GM12801 (cell line): ENCODE measurements around the gene PTPRT.

Source experiments
- TF ChIP-seq, protein P1 (sequence below): IDR thresholded peaks from one replicate; pipeline ENCODE4 v1.5.1; 2011; ENCODE audit warnings: control low read depth; ENCODE audit not compliant: insufficient read length; ENCODE audit errors: extremely low read depth

Gene PTPRT

DNA sequence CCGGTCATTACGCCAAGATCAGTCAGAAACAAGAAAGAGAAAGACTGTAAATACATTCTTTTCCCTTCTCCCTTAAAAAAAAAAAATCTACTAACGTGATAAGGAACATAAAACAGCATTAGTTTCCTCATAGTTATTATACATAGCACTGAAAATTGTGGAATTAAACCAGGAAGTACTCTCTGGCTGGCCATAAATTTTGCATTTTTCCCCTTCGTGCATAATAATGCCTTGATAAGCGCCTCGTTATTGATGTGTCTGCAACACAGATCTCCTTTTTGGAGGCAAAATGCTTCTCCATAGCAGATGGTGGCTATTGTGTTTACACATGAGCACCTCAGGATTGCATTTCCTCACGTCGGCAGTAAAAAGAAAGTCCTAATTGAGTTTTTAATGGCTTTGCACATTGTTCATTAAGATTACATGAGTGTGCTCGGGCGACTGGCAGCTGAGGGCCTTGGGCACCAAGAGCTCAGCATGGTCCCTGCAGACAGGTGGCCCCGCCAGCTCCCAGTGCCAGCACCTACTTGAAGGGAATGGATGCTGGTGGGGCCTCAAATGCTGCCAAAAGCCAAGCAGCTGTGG is 394.5 kb downstream of the PTPRT start:
- TF ChIP-seq, protein P1, sequence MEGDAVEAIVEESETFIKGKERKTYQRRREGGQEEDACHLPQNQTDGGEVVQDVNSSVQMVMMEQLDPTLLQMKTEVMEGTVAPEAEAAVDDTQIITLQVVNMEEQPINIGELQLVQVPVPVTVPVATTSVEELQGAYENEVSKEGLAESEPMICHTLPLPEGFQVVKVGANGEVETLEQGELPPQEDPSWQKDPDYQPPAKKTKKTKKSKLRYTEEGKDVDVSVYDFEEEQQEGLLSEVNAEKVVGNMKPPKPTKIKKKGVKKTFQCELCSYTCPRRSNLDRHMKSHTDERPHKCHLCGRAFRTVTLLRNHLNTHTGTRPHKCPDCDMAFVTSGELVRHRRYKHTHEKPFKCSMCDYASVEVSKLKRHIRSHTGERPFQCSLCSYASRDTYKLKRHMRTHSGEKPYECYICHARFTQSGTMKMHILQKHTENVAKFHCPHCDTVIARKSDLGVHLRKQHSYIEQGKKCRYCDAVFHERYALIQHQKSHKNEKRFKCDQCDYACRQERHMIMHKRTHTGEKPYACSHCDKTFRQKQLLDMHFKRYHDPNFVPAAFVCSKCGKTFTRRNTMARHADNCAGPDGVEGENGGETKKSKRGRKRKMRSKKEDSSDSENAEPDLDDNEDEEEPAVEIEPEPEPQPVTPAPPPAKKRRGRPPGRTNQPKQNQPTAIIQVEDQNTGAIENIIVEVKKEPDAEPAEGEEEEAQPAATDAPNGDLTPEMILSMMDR, result no peak

DNA sequence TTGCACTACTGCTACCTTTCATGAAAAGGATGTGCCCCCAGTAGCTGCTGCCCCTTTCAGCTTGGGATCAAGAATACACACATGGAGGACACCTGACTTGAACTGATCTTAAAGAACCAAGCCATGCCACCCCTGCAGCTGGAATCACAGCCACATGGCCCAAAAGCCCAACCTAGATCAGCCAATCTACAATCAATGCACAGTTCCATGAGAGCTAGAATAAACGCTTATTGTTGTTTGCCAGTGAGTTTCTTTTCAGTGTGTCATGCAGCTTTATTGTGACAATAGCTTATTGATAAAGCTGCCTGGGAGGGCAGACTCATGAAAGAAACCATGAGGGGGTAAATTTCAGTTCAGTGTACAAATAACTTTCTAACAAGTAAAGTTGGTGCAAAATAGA is 397.7 kb downstream of the PTPRT start:
- TF ChIP-seq, protein P1, result no peak

- TF ChIP-seq, protein P1, result no peak
Measured at GRCh38 chr20:42790111-42790510, 399.6 kb downstream of the PTPRT start.

DNA sequence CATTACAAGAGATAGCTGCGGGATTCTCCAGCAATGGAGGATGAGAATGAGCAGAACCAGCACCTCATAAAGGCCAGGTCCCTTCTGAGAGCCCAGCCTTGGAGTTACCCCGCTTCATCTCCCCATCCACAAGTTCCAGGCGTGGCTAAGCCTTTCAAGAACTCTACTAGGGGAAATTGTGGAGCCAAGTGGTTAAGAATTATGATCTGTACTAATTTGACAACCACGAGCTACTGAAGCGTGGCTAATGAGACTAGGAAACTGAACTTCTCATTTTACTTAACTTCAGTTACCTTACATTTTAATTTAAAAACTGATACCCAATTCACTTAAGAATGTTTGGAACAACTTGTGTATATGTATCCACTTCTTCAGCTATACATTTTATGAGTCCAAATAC is 401.0 kb downstream of the PTPRT start:
- TF ChIP-seq, protein P1, result no peak

GRCh38 chr20:42785041-42785440 is 404.7 kb downstream of the PTPRT start:
- TF ChIP-seq, protein P1, result no peak

DNA sequence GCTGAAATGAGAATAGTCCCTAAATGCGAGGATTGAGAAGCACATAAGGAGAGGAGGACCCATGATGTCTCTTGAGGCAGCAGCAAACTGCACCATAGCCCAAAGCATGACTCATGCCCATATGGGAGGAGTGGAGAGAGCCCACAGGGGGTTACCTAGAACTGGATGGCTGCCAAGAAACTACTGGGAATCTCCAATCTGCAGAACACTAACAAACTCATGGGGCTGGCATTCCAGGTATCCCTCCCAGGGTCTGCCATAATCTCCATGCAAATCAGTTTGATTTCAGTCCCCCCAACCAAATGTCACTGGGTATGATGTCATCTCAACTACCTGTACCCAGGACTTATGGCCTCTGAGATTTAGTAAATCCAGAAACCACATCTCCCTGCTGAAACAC is 410.5 kb downstream of the PTPRT start:
- TF ChIP-seq, protein P1, result no peak

GRCh38 chr20:42775866-42776265 is 413.8 kb downstream of the PTPRT start:
- TF ChIP-seq, protein P1, result no peak

GRCh38 chr20:42775037-42775436 is 414.7 kb downstream of the PTPRT start:
- TF ChIP-seq, protein P1, result no peak
